ENCODE measurements around the gene OR5A2. TPM values are rescaled to one million over a fixed set of nuclear protein-coding genes. Genes with fewer than 3 reads are reported as not detected.

OR5A2 gene
- total RNA-seq, result not detected

DNA sequence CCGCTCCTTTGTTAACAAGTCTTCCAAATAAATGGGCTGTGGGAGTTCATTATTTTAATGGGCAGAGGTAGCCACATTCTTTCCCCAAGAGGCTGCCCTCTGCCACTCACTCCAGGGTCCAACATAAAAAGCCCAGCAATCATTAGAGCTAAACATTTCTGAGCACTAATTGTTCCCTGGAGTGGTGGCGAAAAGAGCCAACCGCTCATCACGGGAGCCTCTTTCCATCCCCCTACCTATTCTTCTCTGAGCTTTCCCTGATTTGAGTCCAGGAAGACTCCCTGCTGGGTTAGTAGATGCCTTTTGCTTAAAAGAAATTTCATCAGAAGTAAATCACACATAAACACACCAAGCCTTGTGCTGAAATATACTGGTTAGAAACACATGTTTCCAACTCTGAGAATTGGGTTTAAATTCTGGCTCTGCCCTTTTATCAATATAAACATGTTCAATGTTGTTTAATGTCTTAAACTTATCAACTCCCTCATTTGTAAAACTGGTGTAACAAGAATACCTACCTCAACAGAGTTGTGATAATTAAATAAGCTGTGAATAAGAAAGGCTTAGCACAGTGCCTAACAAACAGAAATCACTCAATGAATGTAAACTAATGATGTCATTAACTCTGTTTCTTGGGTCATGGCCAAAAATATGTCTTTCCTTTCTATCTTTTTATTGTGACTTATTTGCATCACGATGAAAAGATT, at the start of gene OR5A2:
Gene OR5A2, minus strand, starts transcription at position 53 of the 707 bp plus-strand sequence. CDS start 3,460 bp downstream, outside the sequence.
- TF ChIP-seq POLR2A (IDR thresholded peaks at IDR 0.05) (no peak), POLR2AphosphoS5 (IDR thresholded peaks at IDR 0.05; ENCODE audit: insufficient read depth in 1 of 2, low read depth in 1 of 2) (no peak)
- TF ChIP-seq, protein P1, sequence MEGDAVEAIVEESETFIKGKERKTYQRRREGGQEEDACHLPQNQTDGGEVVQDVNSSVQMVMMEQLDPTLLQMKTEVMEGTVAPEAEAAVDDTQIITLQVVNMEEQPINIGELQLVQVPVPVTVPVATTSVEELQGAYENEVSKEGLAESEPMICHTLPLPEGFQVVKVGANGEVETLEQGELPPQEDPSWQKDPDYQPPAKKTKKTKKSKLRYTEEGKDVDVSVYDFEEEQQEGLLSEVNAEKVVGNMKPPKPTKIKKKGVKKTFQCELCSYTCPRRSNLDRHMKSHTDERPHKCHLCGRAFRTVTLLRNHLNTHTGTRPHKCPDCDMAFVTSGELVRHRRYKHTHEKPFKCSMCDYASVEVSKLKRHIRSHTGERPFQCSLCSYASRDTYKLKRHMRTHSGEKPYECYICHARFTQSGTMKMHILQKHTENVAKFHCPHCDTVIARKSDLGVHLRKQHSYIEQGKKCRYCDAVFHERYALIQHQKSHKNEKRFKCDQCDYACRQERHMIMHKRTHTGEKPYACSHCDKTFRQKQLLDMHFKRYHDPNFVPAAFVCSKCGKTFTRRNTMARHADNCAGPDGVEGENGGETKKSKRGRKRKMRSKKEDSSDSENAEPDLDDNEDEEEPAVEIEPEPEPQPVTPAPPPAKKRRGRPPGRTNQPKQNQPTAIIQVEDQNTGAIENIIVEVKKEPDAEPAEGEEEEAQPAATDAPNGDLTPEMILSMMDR (IDR thresholded peaks at IDR 0.05), result no peak
- intact Hi-C loops (cut with DNase I), result no loop called here
- no peak for DNase-seq (ENCODE audit: extremely low spot score in 2 of 2)

GRCh38 chr11:59475176-59475575, 49.0 kb upstream of the OR5A2 start:
- H3K36me3 ChIP-seq, result no peaks in the 10 kb centered on the region
- H3K4me1 ChIP-seq, result no peaks in the 10 kb centered on the region
- no peaks in the 10 kb centered on the region for H3K9me3 ChIP-seq
- intact Hi-C loops (cut with DNase I), result no loop called here
- H3K27me3 ChIP-seq, result no peaks in the 10 kb centered on the region
- no peak overlapping the region for H3K27ac ChIP-seq
- no peak overlapping the region for H3K4me3 ChIP-seq
- no peak for DNase-seq (ENCODE audit: extremely low spot score in 2 of 2)
- TF ChIP-seq, protein P1 (IDR thresholded peaks at IDR 0.05), result no peak
- TF ChIP-seq POLR2A (IDR thresholded peaks at IDR 0.05), result no peak
- TF ChIP-seq POLR2AphosphoS5 (IDR thresholded peaks at IDR 0.05; ENCODE audit: insufficient read depth in 1 of 2, low read depth in 1 of 2), result no peak

More for the DNA sequence above, at the start of gene OR5A2:
- Histone ChIP-seq H3K4me1 (no peaks in the 10 kb centered on the region), H3K27me3 (no peaks in the 10 kb centered on the region), H3K9me3 (no peaks in the 10 kb centered on the region), H3K27ac (no peak within 1 kb of the TSS), H3K4me3 (no peak within 1 kb of the TSS), H3K36me3 (no peaks in the 10 kb centered on the region)

- TF ChIP-seq POLR2A (IDR thresholded peaks at IDR 0.05) (no peak), POLR2AphosphoS5 (IDR thresholded peaks at IDR 0.05; ENCODE audit: insufficient read depth in 1 of 2, low read depth in 1 of 2) (no peak)
- TF ChIP-seq, protein P1 (IDR thresholded peaks at IDR 0.05), result no peak
- no peaks in the 10 kb centered on the region for H3K4me1 ChIP-seq
These were observed 46.8 kb upstream of the OR5A2 start, which contains the start of gene OR4D10 for GRCh38 chr11:59473015-59473414. Gene OR4D10 (plus strand): TSS chr11:59473315. CDS start chr11:59477430, 4,115 bp downstream.

GRCh38 chr11:59463190-59463641, 37.0 kb upstream of the OR5A2 start:
- H3K4me1 ChIP-seq, result no peaks in the 10 kb centered on the region
- no peak for DNase-seq (ENCODE audit: extremely low spot score in 2 of 2)
- TF ChIP-seq POLR2A (IDR thresholded peaks at IDR 0.05), result no peak
- TF ChIP-seq POLR2AphosphoS5 (IDR thresholded peaks at IDR 0.05; ENCODE audit: insufficient read depth in 1 of 2, low read depth in 1 of 2), result no peak
- TF ChIP-seq, protein P1 (IDR thresholded peaks at IDR 0.05), result no peak
- H3K27me3 ChIP-seq, result no peaks in the 10 kb centered on the region
- H3K36me3 ChIP-seq, result no peaks in the 10 kb centered on the region
- H3K9me3 ChIP-seq, result no peaks in the 10 kb centered on the region
- no peak overlapping the region for H3K27ac ChIP-seq
- intact Hi-C loops (cut with DNase I), result no loop called here
- no peak overlapping the region for H3K4me3 ChIP-seq

More at GRCh38 chr11:59473015-59473414, 46.8 kb upstream of the OR5A2 start, which contains the start of gene OR4D10:
- no peak for DNase-seq (ENCODE audit: extremely low spot score in 2 of 2)
- no peak within 1 kb of the TSS for H3K4me3 ChIP-seq
- H3K27ac ChIP-seq, result no peak within 1 kb of the TSS
- H3K36me3 ChIP-seq, result no peaks in the 10 kb centered on the region
- intact Hi-C loops (cut with DNase I), result no loop called here
- no peaks in the 10 kb centered on the region for H3K27me3 ChIP-seq
- no peaks in the 10 kb centered on the region for H3K9me3 ChIP-seq

DNA sequence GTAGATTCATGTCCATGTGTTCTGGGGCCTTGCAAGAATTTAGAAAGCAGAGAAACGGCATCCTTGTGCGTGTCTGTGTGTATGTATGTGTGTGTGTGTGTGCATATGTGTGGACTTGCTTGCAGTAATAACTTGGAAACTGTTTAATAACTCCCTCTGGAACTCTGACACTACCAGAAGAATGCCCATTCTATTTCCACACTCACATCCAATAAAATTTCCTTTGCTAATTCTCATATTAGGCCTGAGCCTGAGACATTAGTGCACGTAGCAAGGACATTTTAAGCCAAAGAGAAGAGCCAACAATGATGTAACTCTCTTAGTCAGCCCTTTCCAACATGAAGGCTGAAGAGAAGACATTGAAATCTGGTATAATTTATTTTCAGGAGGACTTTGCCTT, 33.7 kb upstream of the OR5A2 start:
- H3K36me3 ChIP-seq, result no peaks in the 10 kb centered on the region
- no peak for DNase-seq (ENCODE audit: extremely low spot score in 2 of 2)
- intact Hi-C loops (cut with DNase I), result no loop called here
- H3K4me3 ChIP-seq, result no peak overlapping the region
- no peak overlapping the region for H3K27ac ChIP-seq
- no peaks in the 10 kb centered on the region for H3K9me3 ChIP-seq
- H3K4me1 ChIP-seq, result no peaks in the 10 kb centered on the region
- H3K27me3 ChIP-seq, result no peaks in the 10 kb centered on the region
- TF ChIP-seq POLR2AphosphoS5 (IDR thresholded peaks at IDR 0.05; ENCODE audit: insufficient read depth in 1 of 2, low read depth in 1 of 2) (no peak), POLR2A (IDR thresholded peaks at IDR 0.05) (no peak)
- TF ChIP-seq, protein P1 (IDR thresholded peaks at IDR 0.05), result no peak

Data from vagina (tissue), 2 donors.